ENCODE measurements around the gene OR2V1. TPM values are rescaled to one million over a fixed set of nuclear protein-coding genes. Genes with fewer than 3 reads are reported as not detected.
"Not testable (repeated sequence)": the region's sequence is repeated elsewhere in the genome, so short reads cannot be mapped to it uniquely, and the experiment has no call there.

Gene OR2V1
- total RNA-seq, 4 donors from 2014 or later, result not detected

- DNase-seq, result peak in 1 of 3 donors; percentile 74
- H3K4me1 ChIP-seq, result no peaks in the 10 kb centered on the region
- H3K9me3 ChIP-seq, result no peaks in the 10 kb centered on the region
- no peak for TF ChIP-seq CTCF (IDR thresholded peaks at IDR 0.05)
- TF ChIP-seq POLR2A (IDR thresholded peaks at IDR 0.05), result no peak
- no peak overlapping the region for H3K4me3 ChIP-seq
- no peak overlapping the region for H3K27ac ChIP-seq
- no peaks in the 10 kb centered on the region for H3K27me3 ChIP-seq
- no peaks in the 10 kb centered on the region for H3K36me3 ChIP-seq
Measured at GRCh38 chr5:181133610-181134231, 2.8 kb upstream of the OR2V1 start.

- no peaks in the 10 kb centered on the region for H3K4me1 ChIP-seq
- no peak for TF ChIP-seq CTCF (IDR thresholded peaks at IDR 0.05)
- TF ChIP-seq POLR2A (IDR thresholded peaks at IDR 0.05), result no peak
- H3K27ac ChIP-seq, result no peak overlapping the region
- no peaks in the 10 kb centered on the region for H3K27me3 ChIP-seq
- H3K4me3 ChIP-seq, result no peak overlapping the region
- no peaks in the 10 kb centered on the region for H3K9me3 ChIP-seq
- no peaks in the 10 kb centered on the region for H3K36me3 ChIP-seq
- DNase-seq, result no peak
Measured at GRCh38 chr5:181133083-181133482, 2.1 kb upstream of the OR2V1 start.

GRCh38 chr5:181131514-181131913 is 545 bp upstream of the OR2V1 start:
- Histone ChIP-seq H3K27me3 (no peaks in the 10 kb centered on the region), H3K27ac (no peak overlapping the region), H3K4me3 (no peak overlapping the region), H3K36me3 (no peaks in the 10 kb centered on the region), H3K4me1 (no peaks in the 10 kb centered on the region), H3K9me3 (no peaks in the 10 kb centered on the region)
- DNase-seq, result peak in 1 of 3 donors; percentile 11
- TF ChIP-seq CTCF (IDR thresholded peaks at IDR 0.05) (no peak), POLR2A (IDR thresholded peaks at IDR 0.05) (no peak)

- not testable (repeated sequence) for H3K9me3 ChIP-seq, H3K36me3 ChIP-seq, H3K4me1 ChIP-seq, H3K4me3 ChIP-seq, H3K27ac ChIP-seq, H3K27me3 ChIP-seq, DNase-seq
Measured at GRCh38 chr5:181130081-181130480, 888 bp downstream of the OR2V1 start.

- DNase-seq, result no peak
- no peaks in the 10 kb centered on the region for H3K9me3 ChIP-seq
- H3K27ac ChIP-seq, result no peak overlapping the region
- no peak for TF ChIP-seq POLR2A (IDR thresholded peaks at IDR 0.05)
- TF ChIP-seq CTCF (IDR thresholded peaks at IDR 0.05), result no peak
- H3K36me3 ChIP-seq, result no peaks in the 10 kb centered on the region
- H3K27me3 ChIP-seq, result no peaks in the 10 kb centered on the region
- no peaks in the 10 kb centered on the region for H3K4me1 ChIP-seq
- H3K4me3 ChIP-seq, result no peak overlapping the region
Measured at GRCh38 chr5:181129601-181130000, 1.4 kb downstream of the OR2V1 start.

- H3K9me3 ChIP-seq, result no peaks in the 10 kb centered on the region
- no peaks in the 10 kb centered on the region for H3K36me3 ChIP-seq
- no peak for TF ChIP-seq CTCF (IDR thresholded peaks at IDR 0.05)
- no peak for TF ChIP-seq POLR2A (IDR thresholded peaks at IDR 0.05)
- H3K4me1 ChIP-seq, result no peaks in the 10 kb centered on the region
- H3K27me3 ChIP-seq, result no peaks in the 10 kb centered on the region
- no peak for DNase-seq
- H3K27ac ChIP-seq, result no peak overlapping the region
- H3K4me3 ChIP-seq, result no peak overlapping the region
Measured at GRCh38 chr5:181127907-181128626, 2.9 kb downstream of the OR2V1 start.

All from Peyer's patch (tissue), 4 donors.